Neuronal stem cell (in vitro differentiated cells): ENCODE results near the gene DACT2.

Experiments used
- DNase-seq: peaks from one replicate; pipeline ENCODE4 v3.0.0-alpha.2; 2013; ENCODE audit warnings: low spot score
- H2AFZ ChIP-seq: one replicate; pipeline ENCODE4 v1.6.1; 2013; ENCODE audit warnings: mild to moderate bottlenecking, low read length, inconsistent platforms
- H2AK5ac ChIP-seq: 2 replicates; pipeline ENCODE4 v1.6.1; 2013; ENCODE audit warnings: low read depth, mild to moderate bottlenecking, inconsistent platforms, low read length, moderate library complexity, mixed read lengths
- H2BK120ac ChIP-seq: 2 replicates; pipeline ENCODE4 v1.6.1; 2013; ENCODE audit warnings: low read depth, mild to moderate bottlenecking, inconsistent platforms, low read length, moderate library complexity, mixed read lengths
- H2BK12ac ChIP-seq: one replicate; pipeline ENCODE4 v1.6.1; 2013; ENCODE audit warnings: low read length, inconsistent platforms
- H2BK15ac ChIP-seq: 2 replicates; pipeline ENCODE4 v1.6.1; 2013; ENCODE audit warnings: mild to moderate bottlenecking, low read length, inconsistent platforms, mixed read lengths
- H2BK5ac ChIP-seq: one replicate; pipeline ENCODE4 v1.6.1; 2013; ENCODE audit warnings: inconsistent platforms, mild to moderate bottlenecking, low read length, moderate library complexity
- H3K14ac ChIP-seq: one replicate; pipeline ENCODE4 v1.6.1; 2013; ENCODE audit warnings: low read length, inconsistent platforms
- H3K18ac ChIP-seq: 2 replicates; pipeline ENCODE4 v1.6.1; 2013; ENCODE audit warnings: low read length, inconsistent platforms
- H3K23ac ChIP-seq: 2 replicates; pipeline ENCODE4 v1.6.1; 2013; ENCODE audit warnings: low read depth, mild to moderate bottlenecking, mixed read lengths, low read length, inconsistent platforms; ENCODE audit not compliant: poor library complexity
- H3K27ac ChIP-seq: replicated peaks from 3 replicates; pipeline ENCODE4 v1.5.1; 2013; ENCODE audit warnings: low read length, inconsistent platforms
- H3K27me3 ChIP-seq, 3 experiments: 2 replicates each; pipeline ENCODE4 v1.6.1; 2013; ENCODE audit warnings: low read length in 3 of 3, mild to moderate bottlenecking in 2 of 3, inconsistent platforms in 1 of 3, low read depth in 1 of 3, mixed read lengths in 1 of 3, moderate library complexity in 1 of 3; ENCODE audit not compliant: control insufficient read depth in 3 of 3, insufficient read depth in 3 of 3
- H3K36me3 ChIP-seq, 2 donors: replicated peaks in 1 of 2; 2 replicates each; pipeline ENCODE4 v1.6.1; 2013; ENCODE audit warnings: low read length in 2 of 2; ENCODE audit not compliant: control insufficient read depth in 2 of 2, insufficient read depth in 2 of 2
- H3K4ac ChIP-seq: 2 replicates; pipeline ENCODE4 v1.6.1; 2013; ENCODE audit warnings: inconsistent platforms, mild to moderate bottlenecking, low read length, moderate library complexity
- H3K4me1 ChIP-seq, 2 donors: 1 replicate in 1 of 2; 2 replicates in 1 of 2; pipeline ENCODE4 v1.6.1; 2013; ENCODE audit warnings: low read length in 2 of 2, low read depth in 1 of 2; ENCODE audit not compliant: control insufficient read depth in 2 of 2, insufficient read depth in 1 of 2
- H3K4me2 ChIP-seq: one replicate; pipeline ENCODE4 v1.6.1; 2013; ENCODE audit warnings: mild to moderate bottlenecking, low read length, inconsistent platforms; ENCODE audit not compliant: insufficient read depth, poor library complexity, severe bottlenecking
- H3K4me3 ChIP-seq, 2 donors: 2 replicates each; pipeline ENCODE4 v1.5.1; 2013; ENCODE audit warnings: low read length in 2 of 2, mild to moderate bottlenecking in 2 of 2, inconsistent platforms in 1 of 2, moderate library complexity in 1 of 2
- H3K79me1 ChIP-seq: one replicate; pipeline ENCODE4 v1.6.1; 2013; ENCODE audit warnings: low read depth, mild to moderate bottlenecking, inconsistent platforms, low read length, moderate library complexity
- H3K9ac ChIP-seq: one replicate; pipeline ENCODE4 v1.6.1; 2013; ENCODE audit warnings: mild to moderate bottlenecking, low read depth, low read length, inconsistent platforms; ENCODE audit not compliant: poor library complexity
- H3K9me3 ChIP-seq, 2 donors: replicated peaks in 1 of 2; 2 replicates each; pipeline versions ENCODE3 to v1.6.1; 2013; ENCODE audit warnings: low read length in 2 of 2, mild to moderate bottlenecking in 2 of 2, inconsistent platforms in 1 of 2, low read depth in 1 of 2, mixed read lengths in 1 of 2, moderate library complexity in 1 of 2; ENCODE audit not compliant: control insufficient read depth in 2 of 2, insufficient read depth in 1 of 2
- H4K8ac ChIP-seq: one replicate; pipeline ENCODE4 v1.6.1; 2013; ENCODE audit warnings: low read depth, mild to moderate bottlenecking, inconsistent platforms, low read length, moderate library complexity
- H4K91ac ChIP-seq: one replicate; pipeline ENCODE4 v1.6.1; 2013; ENCODE audit warnings: low read length, low read depth, mild to moderate bottlenecking, inconsistent platforms; ENCODE audit not compliant: poor library complexity
- WGBS, 2 donors: extraction: QIAGEN DNeasy Blood & Tissue Kit; methylation state at CpG; one replicate each; pipeline ENCODE4 v1.1.7; 2013; ENCODE audit warnings: missing lambda C conversion rate in 2 of 2, mixed read lengths in 1 of 2; ENCODE audit not compliant: insufficient read length in 2 of 2, insufficient replicate concordance in 1 of 2; ENCODE audit errors: extremely low coverage in 2 of 2; 5-methylcytosine and 5-hydroxymethylcytosine counted together

The DACT2 gene

DNA sequence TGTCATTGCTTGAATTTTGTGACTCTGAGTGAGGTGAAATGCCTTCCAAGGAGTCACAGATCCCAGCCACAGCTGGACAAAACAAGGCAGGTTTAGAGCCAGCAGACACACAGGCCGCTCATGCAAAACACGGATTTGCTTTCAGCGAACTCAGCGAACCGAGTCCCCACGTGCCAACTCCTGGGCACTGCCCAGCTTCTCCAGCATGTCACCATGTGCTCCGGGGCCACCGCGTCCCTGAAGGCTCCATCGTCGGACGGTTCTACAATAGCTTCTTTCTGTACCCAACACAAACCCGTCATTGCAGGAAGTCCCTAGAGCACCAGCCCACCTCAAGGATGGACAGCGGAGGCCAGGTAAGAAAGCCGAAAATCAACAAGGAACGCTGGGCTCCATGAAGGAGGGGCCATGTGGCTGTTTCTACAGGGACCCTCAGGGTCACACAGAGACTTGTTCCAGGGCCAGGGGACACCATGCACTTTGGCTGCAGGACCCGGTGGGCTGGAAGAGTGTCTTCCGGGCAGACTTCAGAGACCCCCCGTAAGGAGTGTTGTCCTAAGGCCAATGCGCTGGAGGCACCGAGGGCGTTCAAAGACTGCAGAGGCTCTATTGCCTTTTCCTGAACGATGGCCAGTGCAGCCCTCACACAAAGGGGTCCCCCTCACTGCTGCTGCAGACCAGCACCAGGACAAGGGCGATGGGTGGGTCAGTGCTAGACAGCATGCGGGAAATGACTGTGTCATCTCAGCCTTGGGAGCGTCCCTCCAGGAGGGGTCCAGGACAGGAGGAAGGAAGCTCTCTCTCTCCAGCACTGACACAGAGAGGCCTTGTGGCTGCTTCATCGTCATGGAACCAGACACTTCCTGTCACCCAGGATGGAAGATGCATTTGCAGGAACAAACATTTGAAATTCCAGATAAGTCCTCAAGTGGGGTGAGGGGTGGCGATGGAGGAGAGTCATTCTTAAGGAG is 19.8 kb downstream of the DACT2 start:
- no peak overlapping the region for H3K4me3 ChIP-seq

DNA sequence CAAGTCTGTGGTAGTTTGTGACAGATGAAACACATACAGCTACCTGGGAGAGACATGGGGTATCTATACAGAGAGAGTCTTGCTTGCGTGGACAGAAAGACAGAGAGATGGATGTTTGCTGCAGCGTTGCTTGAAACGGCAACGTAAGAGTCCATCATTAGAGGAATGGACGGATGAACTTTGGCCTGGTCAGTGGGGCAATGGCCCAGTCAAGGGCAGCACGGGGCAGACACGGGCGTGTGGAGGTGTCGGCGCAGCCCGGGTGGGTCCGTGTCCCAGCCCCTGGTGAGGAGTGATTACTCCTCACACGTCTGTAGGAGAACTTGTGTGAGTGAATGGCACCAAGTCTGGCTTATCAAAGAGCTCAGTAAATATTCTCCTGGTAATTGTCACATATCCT is 21.9 kb downstream of the DACT2 start:
- no peak for DNase-seq
- H2AK5ac ChIP-seq: no peak overlapping the region
- no peak overlapping the region for H4K91ac ChIP-seq
- no peak overlapping the region for H3K9ac ChIP-seq
- H3K27ac ChIP-seq: no peak overlapping the region
- H3K23ac ChIP-seq: no peak overlapping the region
- H2BK120ac ChIP-seq: no peak overlapping the region
- H3K14ac ChIP-seq: no peak overlapping the region
- no peaks in the 10 kb centered on the region for H3K9me3 ChIP-seq
- H2BK15ac ChIP-seq: no peak overlapping the region
- no peak overlapping the region for H3K18ac ChIP-seq
- H3K4me2 ChIP-seq: no peak overlapping the region
- no peaks in the 10 kb centered on the region for H3K36me3 ChIP-seq
- H3K79me1 ChIP-seq: no peaks in the 10 kb centered on the region
- no peak overlapping the region for H3K4me3 ChIP-seq
- H3K4ac ChIP-seq: no peak overlapping the region
- H2AFZ ChIP-seq: no peak overlapping the region
- no peak overlapping the region for H2BK12ac ChIP-seq
- no CpG with 5 or more reads among the region's 13 CpGs for WGBS, 2 donors
- no peak overlapping the region for H4K8ac ChIP-seq
- H3K27me3 ChIP-seq: no peaks in the 10 kb centered on the region
- H2BK5ac ChIP-seq: no peak overlapping the region
- H3K4me1 ChIP-seq: peaks cover 7 to 13% of the 10 kb centered on the region in 2 donors

More for the DNA sequence above, 19.8 kb downstream of the DACT2 start:
- WGBS, 2 donors: no CpG with 5 or more reads among the region's 28 CpGs
- H4K91ac ChIP-seq: no peak overlapping the region
- no peak overlapping the region for H2BK15ac ChIP-seq
- peaks cover 16 to 18% of the 10 kb centered on the region in 2 donors for H3K4me1 ChIP-seq
- H2BK12ac ChIP-seq: no peak overlapping the region
- no peak overlapping the region for H4K8ac ChIP-seq
- H2AK5ac ChIP-seq: no peak overlapping the region
- no peak overlapping the region for H2BK5ac ChIP-seq
- no peaks in the 10 kb centered on the region for H3K27me3 ChIP-seq
- H2BK120ac ChIP-seq: no peak overlapping the region
- H3K4me2 ChIP-seq: no peak overlapping the region
- H3K23ac ChIP-seq: no peak overlapping the region
- H3K14ac ChIP-seq: no peak overlapping the region
- H3K27ac ChIP-seq: no peak overlapping the region
- no peaks in the 10 kb centered on the region for H3K79me1 ChIP-seq
- no peak overlapping the region for H3K18ac ChIP-seq
- no peak overlapping the region for H3K4ac ChIP-seq
- H2AFZ ChIP-seq: peak overlapping the region; percentile 72
- H3K36me3 ChIP-seq: no peaks in the 10 kb centered on the region
- H3K9ac ChIP-seq: no peak overlapping the region
- no peaks in the 10 kb centered on the region for H3K9me3 ChIP-seq
- DNase-seq: no peak

DNA sequence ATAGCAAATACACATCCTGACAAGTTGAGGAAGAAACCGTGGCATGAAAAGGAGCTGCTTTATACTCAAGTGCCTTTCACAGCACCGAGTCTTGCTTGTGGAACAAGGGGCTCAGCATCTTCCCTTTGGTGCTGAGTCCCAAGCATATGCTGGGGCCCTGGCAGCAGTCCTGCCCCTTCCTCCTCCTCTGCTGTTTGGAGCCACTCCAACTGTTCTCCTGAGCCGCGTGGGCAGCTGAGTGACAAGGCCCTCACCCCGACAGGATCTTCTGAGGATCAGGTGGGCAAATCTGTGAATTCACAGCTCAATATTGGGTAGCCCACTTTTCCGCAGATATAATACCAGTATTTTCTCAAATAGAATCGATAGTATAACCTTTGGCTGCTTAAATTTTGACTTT is 24.7 kb downstream of the DACT2 start:
- DNase-seq: no peak
- H4K91ac ChIP-seq: no peak overlapping the region
- H2BK15ac ChIP-seq: no peak overlapping the region
- peak overlapping the region; percentile 53 for H3K18ac ChIP-seq
- H3K27ac ChIP-seq: no peak overlapping the region
- peak overlapping the region; percentile 75 for H3K14ac ChIP-seq
- no peak overlapping the region for H3K9ac ChIP-seq
- no peaks in the 10 kb centered on the region for H3K36me3 ChIP-seq
- H2BK12ac ChIP-seq: no peak overlapping the region
- no peak overlapping the region for H4K8ac ChIP-seq
- peaks cover 0 to 1% of the 10 kb centered on the region in 2 donors for H3K4me1 ChIP-seq
- H2AFZ ChIP-seq: peak overlapping the region; percentile 46
- no peak overlapping the region for H3K4me2 ChIP-seq
- H3K9me3 ChIP-seq: no peaks in the 10 kb centered on the region
- H3K27me3 ChIP-seq: no peaks in the 10 kb centered on the region
- H3K4ac ChIP-seq: no peak overlapping the region
- no peak overlapping the region for H3K23ac ChIP-seq
- WGBS, 2 donors: no CpG with 5 or more reads among the region's 7 CpGs
- H2AK5ac ChIP-seq: no peak overlapping the region
- H3K4me3 ChIP-seq: no peak overlapping the region
- no peak overlapping the region for H2BK5ac ChIP-seq
- no peak overlapping the region for H2BK120ac ChIP-seq
- no peaks in the 10 kb centered on the region for H3K79me1 ChIP-seq

GRCh38 chr6:168293636-168294530 is 25.7 kb downstream of the DACT2 start:
- H3K36me3 ChIP-seq: no peaks in the 10 kb centered on the region
- peaks cover 0 to 1% of the 10 kb centered on the region in 2 donors for H3K4me1 ChIP-seq
- DNase-seq: no peak
- H3K23ac ChIP-seq: no peak overlapping the region
- H3K4me3 ChIP-seq: no peak overlapping the region
- H2BK120ac ChIP-seq: no peak overlapping the region
- H3K18ac ChIP-seq: no peak overlapping the region
- H3K27ac ChIP-seq: no peak overlapping the region
- H4K91ac ChIP-seq: no peak overlapping the region
- no peak overlapping the region for H3K4me2 ChIP-seq
- no peaks in the 10 kb centered on the region for H3K79me1 ChIP-seq
- H3K9ac ChIP-seq: no peak overlapping the region
- no peak overlapping the region for H2AK5ac ChIP-seq
- no peak overlapping the region for H2BK5ac ChIP-seq
- H2BK12ac ChIP-seq: no peak overlapping the region
- no peak overlapping the region for H2BK15ac ChIP-seq
- H3K27me3 ChIP-seq: no peaks in the 10 kb centered on the region
- peaks cover 0 to 2% of the 10 kb centered on the region in 2 donors for H3K9me3 ChIP-seq
- H3K4ac ChIP-seq: no peak overlapping the region
- no peak overlapping the region for H4K8ac ChIP-seq
- no CpG with 5 or more reads among the region's 26 CpGs for WGBS, 2 donors
- H2AFZ ChIP-seq: no peak overlapping the region
- no peak overlapping the region for H3K14ac ChIP-seq
